HG03521 (cell line): ENCODE results near the gene ZBED5.
"Not testable (repeated sequence)": the region's sequence is repeated elsewhere in the genome, so short reads cannot be mapped to it uniquely, and the experiment has no call there.

Experiments used
- ATAC-seq: cut with Tn5 transposase; IDR thresholded peaks from one replicate; pipeline ENCODE4 v1.9.1; 2021; ENCODE audit warnings: mild to moderate bottlenecking, moderate library complexity; ENCODE audit not compliant: unreplicated experiment

The ZBED5 gene

GRCh38 chr11:10857709-10858438, at the start of gene ZBED5:
ZBED5 (minus strand) TSS chr11:10858053; CDS start chr11:10854945, 3,108 bp downstream.
- ATAC-seq: peak; percentile 91

GRCh38 chr11:10906521-10906920, 48.7 kb upstream of the ZBED5 start:
- ATAC-seq: no peak

- ATAC-seq: no peak
These were observed 44.6 kb upstream of the ZBED5 start for GRCh38 chr11:10902301-10903063.

- no peak for ATAC-seq
These were observed 43.0 kb upstream of the ZBED5 start for GRCh38 chr11:10900681-10901415.

GRCh38 chr11:10899121-10899830, 41.4 kb upstream of the ZBED5 start:
- no peak for ATAC-seq

GRCh38 chr11:10898763-10899025, 40.8 kb upstream of the ZBED5 start:
- no peak for ATAC-seq

GRCh38 chr11:10898003-10898762, 40.3 kb upstream of the ZBED5 start:
- ATAC-seq: no peak

- ATAC-seq: no peak
These were observed 39.3 kb upstream of the ZBED5 start for GRCh38 chr11:10897150-10897549.

GRCh38 chr11:10896493-10896892, 38.6 kb upstream of the ZBED5 start:
- ATAC-seq: no peak

- no peak for ATAC-seq
These were observed 37.4 kb upstream of the ZBED5 start for GRCh38 chr11:10895285-10895684.

GRCh38 chr11:10894666-10895065, 36.8 kb upstream of the ZBED5 start:
- ATAC-seq: no peak

GRCh38 chr11:10893714-10894151, 35.9 kb upstream of the ZBED5 start:
- no peak for ATAC-seq

GRCh38 chr11:10892250-10892649, 34.4 kb upstream of the ZBED5 start:
- no peak for ATAC-seq

GRCh38 chr11:10891151-10891720, 33.4 kb upstream of the ZBED5 start:
- ATAC-seq: no peak

- ATAC-seq: not testable (repeated sequence)
These were observed 32.2 kb upstream of the ZBED5 start for GRCh38 chr11:10890083-10890482.

- ATAC-seq: no peak
These were observed 29.5 kb upstream of the ZBED5 start for GRCh38 chr11:10887307-10887706.

GRCh38 chr11:10886652-10887250, 28.9 kb upstream of the ZBED5 start:
- ATAC-seq: no peak

GRCh38 chr11:10885703-10886363, 28.0 kb upstream of the ZBED5 start:
- ATAC-seq: no peak

- not testable (repeated sequence) for ATAC-seq
These were observed 26.4 kb upstream of the ZBED5 start for GRCh38 chr11:10884292-10884691.
